HepG2 (cell line): ENCODE measurements around the gene JPH3. TPM values are rescaled to one million over a fixed set of nuclear protein-coding genes. Genes with fewer than 3 reads are reported as not detected.

Experiments
- ATAC-seq: fragments of 200-7000 bp; cut with Tn5 transposase; 3 replicates; pipeline ENCODE4 v1.9.1; 2020; ENCODE audit warnings: mild to moderate bottlenecking, moderate library complexity
- BruUV-seq: library from RNA; stranded (reverse); fragments of 400-500 nt; replicated peaks from 2 replicates; lab custom pipeline; 2021; lab: Mats Ljungman, UMichigan
- CTCF ChIA-PET: fragments of 300-600 bp; formaldehyde crosslinking; extraction: SDS; loops from one replicate; lab custom pipeline; 2021; ENCODE audit warnings: low total read pairs, inconsistent platforms, low intra/inter-chr PET ratio; lab: Yijun Ruan, JAX
- POLR2A ChIA-PET: fragments of 350-600 bp; sonication (Branson Sonifier 250); formaldehyde crosslinking; loops from one replicate; lab custom pipeline; 2020; ENCODE audit warnings: antibody characterized with exemption, inconsistent platforms; lab: Yijun Ruan, JAX
- DNase-seq: peaks from one replicate; pipeline ENCODE4 v3.0.0-alpha.2; 2015; ENCODE audit warnings: low spot score
- FAIRE-seq: peaks from 3 replicates; lab custom pipeline; 2011; peaks lifted over from hg19 to GRCh38; lab: Jason Lieb, UNC
- H2AFZ ChIP-seq: one replicate; pipeline ENCODE4 v1.6.1; 2011; ENCODE audit warnings: low read length, inconsistent platforms
- H3K27ac ChIP-seq: fragments of 300-600 bp; 3 replicates; pipeline ENCODE4 v1.8.0; 2011; ENCODE audit warnings: mixed run types, mild to moderate bottlenecking, mixed read lengths, low read length, inconsistent platforms; ENCODE audit not compliant: insufficient read depth; ENCODE audit errors: extremely low read length
- H3K27me3 ChIP-seq, 2 experiments: fragments of 200-600 bp in 1 of 2; 2 replicates in 1 of 2; 3 replicates in 1 of 2; pipeline versions ENCODE4 v1.6.0 to v1.8.0; 2011; ENCODE audit warnings: low read length in 2 of 2, mild to moderate bottlenecking in 2 of 2, moderate library complexity in 2 of 2, inconsistent platforms in 1 of 2; ENCODE audit not compliant: insufficient read depth in 2 of 2, control insufficient read depth in 1 of 2
- H3K36me3 ChIP-seq, 2 experiments: fragments of 200-600 bp in 1 of 2; replicated peaks in 1 of 2; 2 replicates in 1 of 2; 3 replicates in 1 of 2; pipeline versions ENCODE4 v1.5.1 to v1.8.0; 2011; ENCODE audit warnings: low read length in 2 of 2, inconsistent platforms in 1 of 2; ENCODE audit not compliant: insufficient read depth in 2 of 2, control insufficient read depth in 1 of 2
- H3K4me1 ChIP-seq: 2 replicates; pipeline ENCODE4 v1.5.1; 2012; ENCODE audit warnings: low read length, inconsistent platforms; ENCODE audit not compliant: insufficient read depth
- H3K4me2 ChIP-seq: 2 replicates; pipeline ENCODE4 v1.6.0; 2011; ENCODE audit warnings: low read depth, low read length, inconsistent platforms
- H3K4me3 ChIP-seq, 3 experiments: fragments of 200-600 bp in 1 of 3; sonication (generic), shearing (Covaris generic) in 1 of 3; replicated peaks in 1 of 3; 2 replicates each; pipeline ENCODE4 v1.5.1; 2011 to 2016; ENCODE audit warnings: low read length in 3 of 3, inconsistent platforms in 2 of 3, low read depth in 2 of 3, mild to moderate bottlenecking in 2 of 3, control low read depth in 1 of 3, mixed read lengths in 1 of 3; ENCODE audit not compliant: insufficient read depth in 1 of 3
- H3K79me2 ChIP-seq: one replicate; pipeline ENCODE4 v1.6.1; 2011; ENCODE audit warnings: low read length, inconsistent platforms; ENCODE audit not compliant: insufficient read depth
- H3K9ac ChIP-seq: 2 replicates; pipeline ENCODE4 v1.6.0; 2011; ENCODE audit warnings: mild to moderate bottlenecking, low read depth, low read length, inconsistent platforms; ENCODE audit not compliant: insufficient read depth
- H3K9me3 ChIP-seq: 2 replicates; pipeline ENCODE4 v1.5.1; 2012; ENCODE audit warnings: mild to moderate bottlenecking, low read length
- H4K20me1 ChIP-seq: 2 replicates; pipeline ENCODE4 v1.6.0; 2011; ENCODE audit warnings: inconsistent platforms, mild to moderate bottlenecking, low read length, moderate library complexity; ENCODE audit not compliant: insufficient read depth
- HMG20A ChIP-seq: IDR thresholded peaks from 2 replicates; pipeline ENCODE4 v1.6.1; 2016; ENCODE audit warnings: borderline replicate concordance
- MBNL3 ChIP-seq: fragments of 250-450 bp; sonication (Bioruptor Pico); conservative IDR thresholded peaks from 2 replicates; pipeline ENCODE4 v1.8.0; 2022; ENCODE audit warnings: mild to moderate bottlenecking, inconsistent platforms
- NCOR1 ChIP-seq: fragments of 200-600 bp; sonication (generic); IDR thresholded peaks from 2 replicates; pipeline ENCODE4 v1.7.0; 2017; ENCODE audit warnings: antibody characterized with exemption, low read length, borderline replicate concordance
- PBX3 ChIP-seq: sonication (generic); formaldehyde crosslinking; IDR thresholded peaks from 2 replicates; pipeline ENCODE4 v1.8.1; 2023; ENCODE audit warnings: missing genetic modification reagents, inconsistent platforms, borderline replicate concordance
- POGK ChIP-seq: sonication (generic); formaldehyde crosslinking; conservative IDR thresholded peaks from 2 replicates; pipeline ENCODE4 v1.8.0; 2022; ENCODE audit warnings: mild to moderate bottlenecking, moderate library complexity, missing genetic modification reagents
- SNAPC2 ChIP-seq: sonication (generic); formaldehyde crosslinking; IDR thresholded peaks from 2 replicates; pipeline ENCODE4 v1.8.1; 2022; ENCODE audit warnings: mild to moderate bottlenecking, missing genetic modification reagents
- SOX6 ChIP-seq, 2 experiments: fragments of 450-650 bp in 1 of 2; sonication (generic) in 1 of 2; formaldehyde crosslinking in 1 of 2; IDR thresholded peaks; 2 replicates each; pipeline versions ENCODE4 v1.4.0 to v1.6.1; 2017 to 2020; ENCODE audit warnings: antibody characterized with exemption in 1 of 2, mild to moderate bottlenecking in 1 of 2, missing genetic modification reagents in 1 of 2
- ZFP82 ChIP-seq: sonication (generic); formaldehyde crosslinking; IDR thresholded peaks from 2 replicates; pipeline ENCODE4 v1.5.1; 2020; ENCODE audit warnings: mild to moderate bottlenecking, missing genetic modification reagents, borderline replicate concordance
- ZFYVE20 ChIP-seq: sonication (generic); formaldehyde crosslinking; IDR thresholded peaks from 2 replicates; pipeline ENCODE4 v1.8.0; 2023; ENCODE audit warnings: low read depth, mild to moderate bottlenecking, moderate library complexity, missing genetic modification reagents, borderline replicate concordance
- ZKSCAN1 ChIP-seq: fragments of 150-350 bp; IDR thresholded peaks from 2 replicates; pipeline ENCODE4 v1.6.1; 2014; ENCODE audit warnings: low read length
- ZNF331 ChIP-seq: sonication (generic); formaldehyde crosslinking; IDR thresholded peaks from 2 replicates; pipeline ENCODE4 v1.4.0; 2020; ENCODE audit warnings: missing genetic modification reagents
- ZNF33A ChIP-seq: sonication (generic); formaldehyde crosslinking; IDR thresholded peaks from 2 replicates; pipeline ENCODE4 v1.5.1; 2020; ENCODE audit warnings: missing genetic modification reagents, mild to moderate bottlenecking, moderate library complexity, borderline replicate concordance
- ZNF589 ChIP-seq: sonication (generic); formaldehyde crosslinking; conservative IDR thresholded peaks from 2 replicates; pipeline ENCODE4 v1.8.0; 2022; ENCODE audit warnings: mild to moderate bottlenecking, moderate library complexity, missing genetic modification reagents
- ZNF772 ChIP-seq: sonication (generic); formaldehyde crosslinking; IDR thresholded peaks from 2 replicates; pipeline ENCODE4 v1.5.0; 2020; ENCODE audit warnings: mild to moderate bottlenecking, missing genetic modification reagents
- ZSCAN20 ChIP-seq: sonication (generic); formaldehyde crosslinking; IDR thresholded peaks from 2 replicates; pipeline ENCODE4 v1.4.0; 2020; ENCODE audit warnings: missing genetic modification reagents, mild to moderate bottlenecking, borderline replicate concordance
- WGBS: methylation state at CpG from one replicate; pipeline ENCODE4 v1.1.6; 2017; ENCODE audit warnings: low lambda C conversion rate; 5-methylcytosine and 5-hydroxymethylcytosine counted together
- in situ Hi-C: cut with HindIII; loops from 2 replicates; pipeline ENCODE4 v1.10.0; 2017; ENCODE audit warnings: low pct_unique_long_range_greater_than_20kb; ENCODE audit not compliant: extremely low pct_ligation_motif_present
- intact Hi-C: fragments of 100-400 bp; cut with micrococcal nuclease; formaldehyde crosslinking; loops from one replicate; pipeline ENCODE4 v1.10.0; 2022; ENCODE audit not compliant: unreplicated experiment
- polyA plus RNA-seq, 8 experiments: library from polyadenylated mRNA; depleted of rRNA in 3 of 8; stranded (reverse) in 7 of 8; unstranded in 1 of 8; fragments of >200 nt; fragmentation: Illumina TruSeq in 4 of 8; extraction: Trizol in 4 of 8; gene quantifications; 2 replicates each; pipeline versions ENCODE4 v1.2.1 to v1.2.3, GENCODE V29; 2011 to 2016; ENCODE audit warnings: low read depth in 4 of 8, missing spikeins in 1 of 8, mixed read lengths in 1 of 8; ENCODE audit not compliant: insufficient read depth in 1 of 8
- total RNA-seq, 5 experiments: library from RNA; depleted of rRNA; stranded (reverse); fragments of >200 nt; fragmentation: Illumina TruSeq; extraction: Trizol; gene quantifications; 2 replicates each; pipeline ENCODE4 v1.2.3, GENCODE V29; 2016; ENCODE audit warnings: low read depth in 1 of 5
- TF ChIP-seq, protein P1 (sequence below): sonication (generic); formaldehyde crosslinking; IDR thresholded peaks from 2 replicates; pipeline ENCODE4 v1.5.1; 2020; ENCODE audit warnings: missing genetic modification reagents, mild to moderate bottlenecking, borderline replicate concordance

JPH3 gene
- total and polyA plus RNA-seq, 2 of the 13 experiments (the other 11 are each of a cell fraction or from before 2014, with no cell fraction given) = not detected

DNA sequence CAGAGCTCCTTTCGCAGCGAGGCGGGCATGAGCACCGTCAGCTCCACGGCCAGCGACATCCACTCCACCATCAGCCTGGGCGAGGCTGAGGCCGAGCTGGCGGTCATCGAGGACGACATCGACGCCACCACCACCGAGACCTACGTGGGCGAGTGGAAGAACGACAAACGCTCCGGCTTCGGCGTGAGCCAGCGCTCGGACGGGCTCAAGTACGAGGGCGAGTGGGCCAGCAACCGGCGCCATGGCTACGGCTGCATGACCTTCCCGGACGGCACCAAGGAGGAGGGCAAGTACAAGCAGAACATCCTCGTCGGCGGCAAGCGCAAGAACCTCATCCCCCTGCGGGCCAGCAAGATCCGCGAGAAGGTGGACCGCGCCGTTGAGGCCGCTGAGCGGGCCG lies 42.3 kb downstream of the JPH3 start:
- no peaks in the 10 kb centered on the region for H3K4me1 ChIP-seq
- H3K4me3 ChIP-seq = no peak overlapping the region
- POLR2A ChIA-PET = no interaction called here
- intact Hi-C loops = no loop called here
- H3K4me2 ChIP-seq = no peak overlapping the region
- no peaks in the 10 kb centered on the region for H3K9me3 ChIP-seq
- H3K79me2 ChIP-seq = no peaks in the 10 kb centered on the region
- H2AFZ ChIP-seq = no peak overlapping the region
- H3K27me3 ChIP-seq = peaks cover 35 to 93% of the 10 kb centered on the region in 2 experiments
- 82% methylated on average over 39 of the region's 44 CpGs for WGBS
- H4K20me1 ChIP-seq = no peaks in the 10 kb centered on the region
- no peak for TF ChIP-seq ZKSCAN1
- TF ChIP-seq ZSCAN20 (CRISPR knock-in tag) = no peak
- no peak for TF ChIP-seq SNAPC2 (CRISPR knock-in tag)
- ATAC-seq (no peak), FAIRE-seq (no peak), DNase-seq (no peak)
- in situ Hi-C loops = no loop called here
- BruUV-seq = no TSS peak
- CTCF ChIA-PET = no interaction called here
- H3K9ac ChIP-seq = no peak overlapping the region
- no peak overlapping the region for H3K27ac ChIP-seq
- H3K36me3 ChIP-seq = no peaks in the 10 kb centered on the region

DNA sequence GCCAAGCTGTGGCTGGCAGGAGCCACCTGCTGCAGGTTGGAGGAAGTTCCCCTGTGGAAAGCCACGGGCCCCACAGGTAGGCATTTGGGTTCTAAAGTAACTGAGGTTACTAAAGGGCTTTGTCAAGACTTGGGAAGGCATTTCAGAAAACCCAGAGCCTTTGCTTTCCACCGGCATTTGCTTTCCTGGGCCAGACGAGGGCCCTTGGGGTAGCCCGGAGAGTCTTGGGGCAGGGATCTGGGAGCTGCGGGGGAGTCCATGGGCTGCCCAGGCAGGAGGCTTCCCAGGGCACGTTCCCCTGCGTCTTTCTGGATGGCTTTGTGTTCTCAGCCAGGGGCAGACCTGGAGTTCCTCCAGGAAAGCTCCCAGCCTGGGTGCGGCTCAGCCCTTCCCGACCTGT lies 43.5 kb downstream of the JPH3 start:
- Histone ChIP-seq H3K4me2 (no peak overlapping the region), H3K4me3 (no peak overlapping the region), H3K36me3 (no peaks in the 10 kb centered on the region), H3K27me3 (peaks cover 35 to 93% of the 10 kb centered on the region in 2 experiments), H3K4me1 (no peaks in the 10 kb centered on the region), H2AFZ (no peak overlapping the region), H3K79me2 (no peaks in the 10 kb centered on the region), H4K20me1 (no peaks in the 10 kb centered on the region), H3K9ac (no peak overlapping the region), H3K27ac (no peak overlapping the region), H3K9me3 (no peaks in the 10 kb centered on the region)
- in situ Hi-C loops (no loop called here), intact Hi-C loops (no loop called here)
- no TSS peak for BruUV-seq
- DNase-seq (no peak), ATAC-seq (no peak), FAIRE-seq (no peak)
- ChIA-PET POLR2A (no interaction called here), CTCF (no interaction called here)
- 44% methylated on average over 9 of the region's 9 CpGs for WGBS
- TF ChIP-seq ZFYVE20 (CRISPR knock-in tag) (no peak), NCOR1 (no peak), HMG20A (CRISPR knock-in tag) (no peak), ZNF33A (CRISPR knock-in tag) (no peak), ZFP82 (CRISPR knock-in tag) (no peak), ZNF331 (CRISPR knock-in tag) (no peak), POGK (CRISPR knock-in tag) (no peak), PBX3 (CRISPR knock-in tag) (no peak), ZNF772 (CRISPR knock-in tag) (no peak), SOX6 (IDR thresholded peaks at IDR 0.05) (no peak), SOX6 (CRISPR knock-in tag; IDR thresholded peaks at IDR 0.05) (no peak), ZNF589 (CRISPR knock-in tag) (no peak), MBNL3 (no peak)
- TF ChIP-seq, protein P1, sequence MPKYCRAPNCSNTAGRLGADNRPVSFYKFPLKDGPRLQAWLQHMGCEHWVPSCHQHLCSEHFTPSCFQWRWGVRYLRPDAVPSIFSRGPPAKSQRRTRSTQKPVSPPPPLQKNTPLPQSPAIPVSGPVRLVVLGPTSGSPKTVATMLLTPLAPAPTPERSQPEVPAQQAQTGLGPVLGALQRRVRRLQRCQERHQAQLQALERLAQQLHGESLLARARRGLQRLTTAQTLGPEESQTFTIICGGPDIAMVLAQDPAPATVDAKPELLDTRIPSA (CRISPR knock-in tag) = no peak
